ENCODE measurements around the gene HMCES.

Gene HMCES

DNA sequence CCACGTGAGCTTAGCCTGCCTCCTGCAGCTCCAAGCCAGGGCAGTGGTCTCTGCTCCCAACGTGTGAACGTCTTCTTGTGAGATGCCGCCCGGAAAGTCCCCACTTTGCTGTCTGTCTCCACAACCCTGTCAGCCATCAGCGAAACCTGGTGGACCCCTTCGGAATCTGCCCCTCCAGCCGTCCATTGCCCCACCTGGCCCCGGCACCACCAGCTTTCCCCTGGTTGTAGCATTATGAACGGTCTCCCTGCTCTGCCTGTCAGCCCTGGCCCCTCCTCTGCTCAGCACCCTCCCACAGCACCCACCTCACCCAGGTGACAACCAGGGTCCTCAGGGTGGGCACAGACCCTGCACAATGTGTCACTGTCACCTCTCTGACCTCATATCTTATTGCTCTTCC lies 71.1 kb downstream of the HMCES start:
- no peak for DNase-seq

DNA sequence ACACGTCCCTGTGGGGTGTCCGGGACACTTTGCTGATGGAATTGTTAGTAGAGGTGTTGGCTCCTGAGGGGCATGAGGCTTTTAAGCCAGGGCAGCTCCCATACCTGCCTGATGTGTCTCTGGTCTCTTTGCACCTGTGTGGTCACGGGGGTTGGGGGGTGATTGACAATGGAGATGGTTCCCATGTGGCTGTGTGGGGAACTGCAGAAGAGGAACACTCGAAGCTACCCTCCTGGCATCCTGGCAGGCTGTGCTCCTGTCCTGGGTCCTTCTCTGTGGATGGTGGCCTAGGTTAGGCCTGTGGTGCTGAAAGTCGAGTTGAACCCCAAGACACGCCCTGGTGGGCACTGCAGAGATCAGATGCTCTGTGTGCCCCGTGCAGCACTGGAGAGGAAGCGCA lies 73.4 kb downstream of the HMCES start:
- DNase-seq = no peak

GRCh38 chr3:129352650-129353588 lies 74.2 kb downstream of the HMCES start:
- no peak for DNase-seq

DNA sequence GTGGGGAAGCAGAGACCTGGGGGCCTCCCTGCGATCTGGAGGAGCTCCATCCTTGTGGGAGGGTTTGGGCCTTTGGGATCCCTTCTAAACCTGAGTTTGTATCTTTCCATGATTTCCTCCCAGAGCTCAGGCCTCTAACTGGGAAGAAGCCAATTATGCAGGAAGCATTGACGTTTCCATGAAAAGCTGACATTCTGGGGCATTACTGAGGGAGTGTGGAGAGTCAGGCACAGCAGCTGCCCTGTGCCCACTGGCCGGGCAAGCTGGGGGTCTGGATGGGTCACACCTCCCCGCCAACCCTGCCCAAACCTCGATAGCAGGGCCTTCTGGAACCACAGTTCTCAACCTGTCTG lies 74.9 kb downstream of the HMCES start:
- DNase-seq = no peak
